ENCODE data around the gene SH3BP5L. TPM values are rescaled to one million over a fixed set of nuclear protein-coding genes. Genes with fewer than 3 reads are reported as not detected.

Gene SH3BP5L
- total and polyA plus RNA-seq, 2 of the 4 experiments (the other 2 are of a cell fraction) = 23.3 to 35.9 TPM

DNA sequence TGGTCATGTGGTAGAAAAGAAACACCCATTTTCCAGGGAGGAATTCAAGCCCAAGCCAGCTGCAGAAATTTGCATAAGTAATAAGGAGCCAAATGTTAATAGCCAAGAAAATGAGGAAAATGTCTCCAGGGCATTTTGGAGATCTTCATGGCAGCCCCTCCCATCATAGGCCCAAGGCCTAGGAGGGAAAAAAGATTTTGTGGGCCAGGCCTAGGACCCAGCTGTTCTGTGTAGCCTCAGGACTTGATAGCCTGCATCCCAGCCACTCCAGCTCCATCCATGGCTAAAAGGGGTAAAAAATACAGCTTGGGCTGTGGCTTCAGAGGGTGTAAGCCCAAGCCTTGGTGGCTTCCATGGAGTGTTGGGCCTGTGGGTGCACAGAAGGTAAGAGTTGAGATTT lies 48.7 kb downstream of the SH3BP5L start:
- no peak overlapping the region for H3K56ac ChIP-seq (ENCODE audit: extremely low read depth, insufficient read depth, low read length)
- H2BK20ac ChIP-seq (ENCODE audit: low read depth, low read length) = no peak overlapping the region
- no peak overlapping the region for H2AK9ac ChIP-seq (replicated peaks; ENCODE audit: low read depth, low read length, poor library complexity)
- POLR2A ChIA-PET (ENCODE audit: unreplicated experiment) = no interaction called here
- H2AK5ac ChIP-seq (ENCODE audit: low read depth, low read length) = no peak overlapping the region
- DNase-seq (no peak), ATAC-seq (ENCODE audit: low read depth) (no peak)
- no peak overlapping the region for H4K5ac ChIP-seq (ENCODE audit: low read depth, low read length)
- H3K27me3 ChIP-seq (ENCODE audit: control insufficient read depth, insufficient read depth, low read length) = no peaks in the 10 kb centered on the region
- H3K27ac ChIP-seq (ENCODE audit: insufficient read depth, low read length) = no peak overlapping the region
- intact Hi-C loops (cut with micrococcal nuclease) = no loop called here
- no peak overlapping the region for H2BK120ac ChIP-seq (ENCODE audit: low read depth, low read length)
- H3K4ac ChIP-seq (ENCODE audit: low read depth, low read length) = no peak overlapping the region
- no peaks in the 10 kb centered on the region for H4K20me1 ChIP-seq (ENCODE audit: insufficient read depth, low read length)
- TF ChIP-seq NFE2L2 (IDR thresholded peaks at IDR 0.05; ENCODE audit: low read depth, low read length) = no peak
- TF ChIP-seq FOS (IDR thresholded peaks at IDR 0.05; ENCODE audit: low read depth, low read length) = no peak
- TF ChIP-seq CHD1 (IDR thresholded peaks at IDR 0.05; ENCODE audit: low read depth, low read length) = no peak
- no peak for TF ChIP-seq BHLHE40 (IDR thresholded peaks at IDR 0.05; ENCODE audit: low read depth, low read length)
- no peak for TF ChIP-seq SMC3 (IDR thresholded peaks at IDR 0.05; ENCODE audit: low read depth, low read length)
- no peak for TF ChIP-seq RCOR1 (IDR thresholded peaks at IDR 0.05; ENCODE audit: insufficient replicate concordance, low read length)
- TF ChIP-seq, protein P1, sequence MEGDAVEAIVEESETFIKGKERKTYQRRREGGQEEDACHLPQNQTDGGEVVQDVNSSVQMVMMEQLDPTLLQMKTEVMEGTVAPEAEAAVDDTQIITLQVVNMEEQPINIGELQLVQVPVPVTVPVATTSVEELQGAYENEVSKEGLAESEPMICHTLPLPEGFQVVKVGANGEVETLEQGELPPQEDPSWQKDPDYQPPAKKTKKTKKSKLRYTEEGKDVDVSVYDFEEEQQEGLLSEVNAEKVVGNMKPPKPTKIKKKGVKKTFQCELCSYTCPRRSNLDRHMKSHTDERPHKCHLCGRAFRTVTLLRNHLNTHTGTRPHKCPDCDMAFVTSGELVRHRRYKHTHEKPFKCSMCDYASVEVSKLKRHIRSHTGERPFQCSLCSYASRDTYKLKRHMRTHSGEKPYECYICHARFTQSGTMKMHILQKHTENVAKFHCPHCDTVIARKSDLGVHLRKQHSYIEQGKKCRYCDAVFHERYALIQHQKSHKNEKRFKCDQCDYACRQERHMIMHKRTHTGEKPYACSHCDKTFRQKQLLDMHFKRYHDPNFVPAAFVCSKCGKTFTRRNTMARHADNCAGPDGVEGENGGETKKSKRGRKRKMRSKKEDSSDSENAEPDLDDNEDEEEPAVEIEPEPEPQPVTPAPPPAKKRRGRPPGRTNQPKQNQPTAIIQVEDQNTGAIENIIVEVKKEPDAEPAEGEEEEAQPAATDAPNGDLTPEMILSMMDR (conservative IDR thresholded peaks at IDR 0.05; ENCODE audit: low read depth, low read length) = no peak
- TF ChIP-seq, protein P2, sequence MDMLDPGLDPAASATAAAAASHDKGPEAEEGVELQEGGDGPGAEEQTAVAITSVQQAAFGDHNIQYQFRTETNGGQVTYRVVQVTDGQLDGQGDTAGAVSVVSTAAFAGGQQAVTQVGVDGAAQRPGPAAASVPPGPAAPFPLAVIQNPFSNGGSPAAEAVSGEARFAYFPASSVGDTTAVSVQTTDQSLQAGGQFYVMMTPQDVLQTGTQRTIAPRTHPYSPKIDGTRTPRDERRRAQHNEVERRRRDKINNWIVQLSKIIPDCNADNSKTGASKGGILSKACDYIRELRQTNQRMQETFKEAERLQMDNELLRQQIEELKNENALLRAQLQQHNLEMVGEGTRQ (IDR thresholded peaks at IDR 0.05; ENCODE audit: low read depth, low read length) = no peak
- no peak for TF ChIP-seq POLR2A (IDR thresholded peaks at IDR 0.05; ENCODE audit: low read depth, low read length)
- no peak for TF ChIP-seq MAZ (IDR thresholded peaks at IDR 0.05; ENCODE audit: borderline replicate concordance, low read depth, low read length)
- TF ChIP-seq MAFK (IDR thresholded peaks at IDR 0.05; ENCODE audit: low read depth, low read length) = no peak
- no peak for TF ChIP-seq CEBPB (IDR thresholded peaks at IDR 0.05; ENCODE audit: low read depth, low read length)
- TF ChIP-seq, protein P3, sequence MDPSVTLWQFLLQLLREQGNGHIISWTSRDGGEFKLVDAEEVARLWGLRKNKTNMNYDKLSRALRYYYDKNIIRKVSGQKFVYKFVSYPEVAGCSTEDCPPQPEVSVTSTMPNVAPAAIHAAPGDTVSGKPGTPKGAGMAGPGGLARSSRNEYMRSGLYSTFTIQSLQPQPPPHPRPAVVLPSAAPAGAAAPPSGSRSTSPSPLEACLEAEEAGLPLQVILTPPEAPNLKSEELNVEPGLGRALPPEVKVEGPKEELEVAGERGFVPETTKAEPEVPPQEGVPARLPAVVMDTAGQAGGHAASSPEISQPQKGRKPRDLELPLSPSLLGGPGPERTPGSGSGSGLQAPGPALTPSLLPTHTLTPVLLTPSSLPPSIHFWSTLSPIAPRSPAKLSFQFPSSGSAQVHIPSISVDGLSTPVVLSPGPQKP (IDR thresholded peaks at IDR 0.05; ENCODE audit: borderline replicate concordance, low read depth, low read length) = no peak
- TF ChIP-seq RAD21 (IDR thresholded peaks at IDR 0.05; ENCODE audit: low read length) = no peak
- H4K8ac ChIP-seq (ENCODE audit: low read depth in 2 of 2, low read length in 2 of 2) = no peak overlapping the region
- H3K14ac ChIP-seq (replicated peaks; ENCODE audit: low read depth, low read length) = no peak overlapping the region
- H2BK15ac ChIP-seq (ENCODE audit: low read depth, low read length) = no peak overlapping the region
- no TSS peak for BruUV-seq (replicated peaks)
- H2BK5ac ChIP-seq (ENCODE audit: low read depth, low read length, poor library complexity, severe bottlenecking) = no peak overlapping the region
- no peak overlapping the region for H3K23ac ChIP-seq (ENCODE audit: low read depth, low read length)
- no peak overlapping the region for H3K18ac ChIP-seq (ENCODE audit: low read depth, low read length)
- H3K4me2 ChIP-seq (ENCODE audit: low read depth, low read length) = no peak overlapping the region
- in situ Hi-C loops (cut with MboI; ENCODE audit: low sequenced_read_pairs) = no loop called here
- H2AFZ ChIP-seq (replicated peaks; ENCODE audit: low read length, poor library complexity) = no peak overlapping the region
- no peaks in the 10 kb centered on the region for H3K9me1 ChIP-seq (ENCODE audit: insufficient read depth, low read length)
- H4K91ac ChIP-seq (ENCODE audit: insufficient read depth, low read depth, low read length) = no peak overlapping the region
- H3K79me1 ChIP-seq (ENCODE audit: low read depth in 1 of 2, low read length in 2 of 2) = no peaks in the 10 kb centered on the region
- peaks cover 4% of the 10 kb centered on the region; the same call in 1 of the 2 replicates for H3K9me3 ChIP-seq (ENCODE audit: control insufficient read depth, insufficient read depth, low read length)
- CTCF ChIA-PET = no interaction called here
- H3K36me3 ChIP-seq (ENCODE audit: control insufficient read depth, insufficient read depth, low read length) = no peaks in the 10 kb centered on the region
- dilution Hi-C loops (cut with HindIII; ENCODE audit: low sequenced_read_pairs, unreplicated experiment) = no loop called here
- H3K4me3 ChIP-seq (ENCODE audit: insufficient read depth, low read depth, low read length) = no peak overlapping the region
- H3K4me1 ChIP-seq (ENCODE audit: control insufficient read depth, insufficient read depth, low read length) = no peaks in the 10 kb centered on the region
- H3K9ac ChIP-seq (ENCODE audit: low read depth, low read length) = no peak overlapping the region

Measured in IMR-90 (cell line).